ENCODE data around the gene DNAJB11. TPM values are rescaled to one million over a fixed set of nuclear protein-coding genes. Genes with fewer than 3 reads are reported as not detected.
A peak's percentile ranks its signal among the peaks of the same experiment; 100 is the strongest.

Gene DNAJB11
- total RNA-seq (10 to 100 TPM; 17.0 to 62.1 (median 31.6) TPM), polyA plus RNA-seq (10 to 100 TPM; 17.7 to 33.9 (median 32.2) TPM)
- long read RNA-seq, donor 1, full-length matches to known transcripts: 4 of 4 reads
- long read RNA-seq, donor 1, partial matches to known transcripts: 0 of 4 reads
- long read RNA-seq, donor 1, other reads (novel, unspliced or antisense): 0 of 4 reads
- long read RNA-seq, donor 2, transcript DNAJB11-201 (10 exons, 1,688 nt): major isoform, 10 of 11 reads
- long read RNA-seq, donor 2, partial matches to known transcripts: 0 of 11 reads
- long read RNA-seq, donor 2, other reads (novel, unspliced or antisense): 0 of 11 reads
- long read RNA-seq, donor 3, full-length matches to known transcripts: 11 of 11 reads
- long read RNA-seq, donor 3, partial matches to known transcripts: 0 of 11 reads
- long read RNA-seq, donor 3, other reads (novel, unspliced or antisense): 0 of 11 reads
- long read RNA-seq, donor 4, partial matches to known transcripts: 0 of 1 reads
- long read RNA-seq, donor 4, other reads (novel, unspliced or antisense): 0 of 1 reads
- long read RNA-seq, donor 5, full-length matches to known transcripts: 8 of 8 reads
- long read RNA-seq, donor 5, partial matches to known transcripts: 0 of 8 reads
- long read RNA-seq, donor 5, other reads (novel, unspliced or antisense): 0 of 8 reads
- long read RNA-seq, donor 6: 0 reads
- long read RNA-seq, donor 7, transcript DNAJB11-201 (10 exons, 1,688 nt): major isoform, 10 of 16 reads
- long read RNA-seq, donor 7, partial matches to known transcripts: 6 of 16 reads
- long read RNA-seq, donor 7, other reads (novel, unspliced or antisense): 0 of 16 reads
- long read RNA-seq, donor 8, transcript DNAJB11-201 (10 exons, 1,688 nt): major isoform, 12 of 12 reads
- long read RNA-seq, donor 8, partial matches to known transcripts: 0 of 12 reads
- long read RNA-seq, donor 8, other reads (novel, unspliced or antisense): 0 of 12 reads
- long read RNA-seq, donor 9, full-length matches to known transcripts: 19 of 38 reads
- long read RNA-seq, donor 9, partial matches to known transcripts: 19 of 38 reads
- long read RNA-seq, donor 9, other reads (novel, unspliced or antisense): 0 of 38 reads
- long read RNA-seq, donor 10, full-length matches to known transcripts: 9 of 9 reads
- long read RNA-seq, donor 10, partial matches to known transcripts: 0 of 9 reads
- long read RNA-seq, donor 10, other reads (novel, unspliced or antisense): 0 of 9 reads

GRCh38 chr3:186570096-186570940, at the start of gene DNAJB11:
TSS of gene DNAJB11 (plus strand) at chr3:186570720. CDS start at chr3:186570898, 178 bp downstream.
- TF ChIP-seq EP300 (IDR thresholded peaks at IDR 0.05) (no peak), CTCF (IDR thresholded peaks at IDR 0.05) (no peak), POLR2AphosphoS5 (IDR thresholded peaks at IDR 0.05) (peak; percentile 44 to 95 (median 91)), POLR2A (IDR thresholded peaks at IDR 0.05) (peak in 2 of 4 donors; percentile 10 to 66)
- Histone ChIP-seq H3K27me3 (no peaks in the 10 kb centered on the region), H3K9me3 (no peaks in the 10 kb centered on the region), H3K36me3 (peaks cover 18 to 34% (median 32%) of the 10 kb centered on the region in 4 donors), H3K27ac (peak within 1 kb of the TSS; percentile 94 to 98 (median 96)), H3K4me1 (peaks cover 26 to 79% (median 55%) of the 10 kb centered on the region in 4 donors), H3K4me3 (peak within 1 kb of the TSS; percentile 82 to 92 (median 83))
- WGBS, 5 donors: 0% methylated on average over 37 to 59 of the region's 59 CpGs
- DNase-seq: peak; percentile 99 to 100
- intact Hi-C loops (cut with DNase I; ENCODE audit: low total_unique reads): loop anchor here (10.0 kb wide), 1 partner anchor 214 kb away; the partner anchor contains the start of gene EIF4A2

GRCh38 chr3:186520957-186521842, 49.3 kb upstream of the DNAJB11 start:
- H3K27ac ChIP-seq: no peak overlapping the region
- intact Hi-C loops (cut with DNase I; ENCODE audit: low total_unique reads): no loop called here

More at GRCh38 chr3:186520957-186521842, 49.3 kb upstream of the DNAJB11 start:
- Histone ChIP-seq H3K9me3 (peaks cover 0 to 5% (median 1%) of the 10 kb centered on the region in 4 donors), H3K4me1 (peaks cover 0 to 4% (median 0%) of the 10 kb centered on the region in 4 donors), H3K27me3 (peaks cover 0 to 21% (median 0%) of the 10 kb centered on the region in 3 donors), H3K36me3 (no peaks in the 10 kb centered on the region), H3K4me3 (no peak overlapping the region)
- 63 to 75% (median 70%) methylated on average over 10 of the region's 10 CpGs for WGBS, 5 donors
- DNase-seq: no peak
- TF ChIP-seq POLR2AphosphoS5 (IDR thresholded peaks at IDR 0.05) (no peak), EP300 (IDR thresholded peaks at IDR 0.05) (no peak), POLR2A (IDR thresholded peaks at IDR 0.05) (no peak), CTCF (IDR thresholded peaks at IDR 0.05) (no peak)
